Esophagus muscularis mucosa (tissue), 4 donors: ENCODE measurements around the gene NCKAP1. TPM values are rescaled to one million over a fixed set of nuclear protein-coding genes. Genes with fewer than 3 reads are reported as not detected.

Source experiments
- DNase-seq: peaks from one replicate; pipeline ENCODE4 v3.0.0-alpha.2; 2017; ENCODE audit errors: extremely low spot score
- H3K27ac ChIP-seq, 4 donors: fragments of 200-600 bp; sonication (generic); replicated peaks in 1 of 4; 1 replicate in 3 of 4; 2 replicates in 1 of 4; pipeline ENCODE4 v1.5.1; 2016 to 2019; ENCODE audit warnings: mild to moderate bottlenecking in 1 of 4
- H3K27me3 ChIP-seq, 4 donors: fragments of 200-600 bp; sonication (generic); one replicate each; pipeline versions ENCODE4 v1.5.1 to v1.6.0; 2016 to 2019
- H3K36me3 ChIP-seq, 4 donors: fragments of 200-600 bp; sonication (generic); one replicate each; pipeline ENCODE4 v1.5.1; 2016 to 2019
- H3K4me1 ChIP-seq, 4 donors: fragments of 200-600 bp; sonication (generic); one replicate each; pipeline ENCODE4 v1.5.1; 2016 to 2019
- H3K4me3 ChIP-seq, 4 donors: fragments of 200-600 bp; sonication (generic); 1 replicate in 2 of 4; 2 replicates in 2 of 4; pipeline ENCODE4 v1.5.1; 2016 to 2019; ENCODE audit warnings: mild to moderate bottlenecking in 4 of 4, moderate library complexity in 1 of 4
- H3K9me3 ChIP-seq, 4 donors: fragments of 200-600 bp; sonication (generic); 1 replicate in 3 of 4; 2 replicates in 1 of 4; pipeline ENCODE4 v1.5.1; 2016 to 2019
- CTCF ChIP-seq, 3 experiments: fragments of 200-600 bp in 2 of 3; fragments of 450-650 bp in 1 of 3; sonication (generic) in 2 of 3; IDR thresholded peaks; one replicate each; pipeline ENCODE4 v1.5.1; 2017 to 2019; ENCODE audit warnings: antibody characterized with exemption in 3 of 3, mild to moderate bottlenecking in 2 of 3, moderate library complexity in 1 of 3
- EP300 ChIP-seq: sonication (generic); formaldehyde crosslinking; IDR thresholded peaks from one replicate; pipeline ENCODE4 v1.6.1; 2017; ENCODE audit warnings: antibody characterized with exemption
- POLR2A ChIP-seq: fragments of 450-650 bp; IDR thresholded peaks from one replicate; pipeline ENCODE4 v1.6.1; 2017; ENCODE audit warnings: antibody characterized with exemption, moderate library complexity, mild to moderate bottlenecking, low read depth
- POLR2AphosphoS5 ChIP-seq, 2 donors: sonication (generic); formaldehyde crosslinking; IDR thresholded peaks; one replicate each; pipeline ENCODE4 v1.6.1; 2017; ENCODE audit warnings: antibody characterized with exemption in 2 of 2
- WGBS: methylation state at CpG from one replicate; pipeline ENCODE4 v1.1.5; 2018; 5-methylcytosine and 5-hydroxymethylcytosine counted together
- intact Hi-C: fragments of 100-400 bp; cut with DNase I; formaldehyde crosslinking; loops from one replicate; pipeline ENCODE4 v1.15.1; 2023
- total RNA-seq, 4 donors: library from RNA; depleted of rRNA; stranded (reverse); fragments of >200 nt; gene quantifications; one replicate each; pipeline versions ENCODE4 v1.1.0 to v1.2.1, GENCODE V29; 2016

The NCKAP1 gene
- total RNA-seq, 4 donors from 2014 or later = 210 to 288 (median 249) TPM

- 54% methylated on average over 12 of the region's 12 CpGs for WGBS
- H3K27ac ChIP-seq = peak overlapping the region; percentile 68 to 80 (median 75)
- intact Hi-C loops = no loop called here
Observed at GRCh38 chr2:182867426-182868053, 170.7 kb downstream of the NCKAP1 start.

GRCh38 chr2:182866461-182867406 lies 171.5 kb downstream of the NCKAP1 start, which contains the start of gene FRZB:
Gene FRZB, minus strand, starts transcription at chr2:182866637. Its CDS starts 85 bp downstream, at chr2:182866552.
- no peaks in the 10 kb centered on the region for H3K9me3 ChIP-seq
- DNase-seq = no peak
- peak within 1 kb of the TSS; percentile 68 to 80 (median 75) for H3K27ac ChIP-seq
- H3K27me3 ChIP-seq = no peaks in the 10 kb centered on the region
- TF ChIP-seq POLR2A = no peak
- no peak for TF ChIP-seq EP300
- TF ChIP-seq CTCF (IDR thresholded peaks at IDR 0.05) = no peak
- peak; percentile 28 to 40 for TF ChIP-seq POLR2AphosphoS5 (IDR thresholded peaks at IDR 0.05)
- intact Hi-C loops = no loop called here
- 10% methylated on average over 32 of the region's 57 CpGs for WGBS
- H3K36me3 ChIP-seq = no peaks in the 10 kb centered on the region
- H3K4me3 ChIP-seq = peak within 1 kb of the TSS; percentile 56 to 64 (median 57)
- H3K4me1 ChIP-seq = peaks cover 9 to 61% (median 49%) of the 10 kb centered on the region in 4 donors

More at GRCh38 chr2:182867426-182868053, 170.7 kb downstream of the NCKAP1 start:
- no peak for DNase-seq
- Histone ChIP-seq H3K4me3 (peak overlapping the region; percentile 56 to 64 (median 57)), H3K9me3 (no peaks in the 10 kb centered on the region), H3K27me3 (no peaks in the 10 kb centered on the region), H3K4me1 (peaks cover 9 to 52% (median 41%) of the 10 kb centered on the region in 4 donors), H3K36me3 (no peaks in the 10 kb centered on the region)
- TF ChIP-seq CTCF (IDR thresholded peaks at IDR 0.05) = no peak
- no peak for TF ChIP-seq EP300
- TF ChIP-seq POLR2AphosphoS5 (IDR thresholded peaks at IDR 0.05) = no peak
- TF ChIP-seq POLR2A = no peak

- Histone ChIP-seq H3K27me3 (no peaks in the 10 kb centered on the region), H3K4me1 (peaks cover 9 to 65% (median 51%) of the 10 kb centered on the region in 4 donors), H3K9me3 (no peaks in the 10 kb centered on the region), H3K27ac (peak overlapping the region; percentile 68 to 80 (median 75)), H3K4me3 (peak overlapping the region; percentile 56 to 64 (median 57)), H3K36me3 (no peaks in the 10 kb centered on the region)
- intact Hi-C loops = no loop called here
- DNase-seq = no peak
- 47% methylated on average over 17 of the region's 19 CpGs for WGBS
- TF ChIP-seq POLR2A (no peak), POLR2AphosphoS5 (IDR thresholded peaks at IDR 0.05) (no peak), CTCF (IDR thresholded peaks at IDR 0.05) (no peak), EP300 (no peak)
Observed at GRCh38 chr2:182866095-182866460, 172.2 kb downstream of the NCKAP1 start.

GRCh38 chr2:182864949-182865570 lies 173.2 kb downstream of the NCKAP1 start:
- intact Hi-C loops = no loop called here
- H3K4me3 ChIP-seq = peak overlapping the region in 3 of 4 donors; percentile 56 to 57 (median 57)
- no peaks in the 10 kb centered on the region for H3K9me3 ChIP-seq
- peaks cover 9 to 65% (median 51%) of the 10 kb centered on the region in 4 donors for H3K4me1 ChIP-seq
- TF ChIP-seq POLR2A (no peak), CTCF (IDR thresholded peaks at IDR 0.05) (no peak), POLR2AphosphoS5 (IDR thresholded peaks at IDR 0.05) (no peak)
- no peak for DNase-seq
- H3K27me3 ChIP-seq = no peaks in the 10 kb centered on the region
- H3K27ac ChIP-seq = peak overlapping the region in 1 of 4 donors; percentile 75
- WGBS = 80% methylated on average over 4 of the region's 4 CpGs
- no peaks in the 10 kb centered on the region for H3K36me3 ChIP-seq
